HepG2 (cell line): ENCODE data around the gene TMEM132D. TPM values are rescaled to one million over a fixed set of nuclear protein-coding genes. Genes with fewer than 3 reads are reported as not detected.

ENCODE experiments used
- ATAC-seq: fragments of 200-7000 bp; cut with Tn5 transposase; 3 replicates; pipeline ENCODE4 v1.9.1; 2020; ENCODE audit warnings: mild to moderate bottlenecking, moderate library complexity
- BruUV-seq: library from RNA; stranded (reverse); fragments of 400-500 nt; replicated peaks from 2 replicates; lab custom pipeline; 2021; lab: Mats Ljungman, UMichigan
- CTCF ChIA-PET: fragments of 300-600 bp; formaldehyde crosslinking; extraction: SDS; loops from one replicate; lab custom pipeline; 2021; ENCODE audit warnings: low total read pairs, inconsistent platforms, low intra/inter-chr PET ratio; lab: Yijun Ruan, JAX
- POLR2A ChIA-PET: fragments of 350-600 bp; sonication (Branson Sonifier 250); formaldehyde crosslinking; loops from one replicate; lab custom pipeline; 2020; ENCODE audit warnings: antibody characterized with exemption, inconsistent platforms; lab: Yijun Ruan, JAX
- DNase-seq: peaks from one replicate; pipeline ENCODE4 v3.0.0-alpha.2; 2015; ENCODE audit warnings: low spot score
- FAIRE-seq: peaks from 3 replicates; lab custom pipeline; 2011; peaks lifted over from hg19 to GRCh38; lab: Jason Lieb, UNC
- H2AFZ ChIP-seq: one replicate; pipeline ENCODE4 v1.6.1; 2011; ENCODE audit warnings: low read length, inconsistent platforms
- H3K27ac ChIP-seq: fragments of 300-600 bp; 3 replicates; pipeline ENCODE4 v1.8.0; 2011; ENCODE audit warnings: mixed run types, mild to moderate bottlenecking, mixed read lengths, low read length, inconsistent platforms; ENCODE audit not compliant: insufficient read depth; ENCODE audit errors: extremely low read length
- H3K27me3 ChIP-seq, 2 experiments: fragments of 200-600 bp in 1 of 2; 2 replicates in 1 of 2; 3 replicates in 1 of 2; pipeline versions ENCODE4 v1.6.0 to v1.8.0; 2011; ENCODE audit warnings: low read length in 2 of 2, mild to moderate bottlenecking in 2 of 2, moderate library complexity in 2 of 2, inconsistent platforms in 1 of 2; ENCODE audit not compliant: insufficient read depth in 2 of 2, control insufficient read depth in 1 of 2
- H3K36me3 ChIP-seq, 2 experiments: fragments of 200-600 bp in 1 of 2; replicated peaks in 1 of 2; 2 replicates in 1 of 2; 3 replicates in 1 of 2; pipeline versions ENCODE4 v1.5.1 to v1.8.0; 2011; ENCODE audit warnings: low read length in 2 of 2, inconsistent platforms in 1 of 2; ENCODE audit not compliant: insufficient read depth in 2 of 2, control insufficient read depth in 1 of 2
- H3K4me1 ChIP-seq: 2 replicates; pipeline ENCODE4 v1.5.1; 2012; ENCODE audit warnings: low read length, inconsistent platforms; ENCODE audit not compliant: insufficient read depth
- H3K4me2 ChIP-seq: 2 replicates; pipeline ENCODE4 v1.6.0; 2011; ENCODE audit warnings: low read depth, low read length, inconsistent platforms
- H3K4me3 ChIP-seq, 3 experiments: fragments of 200-600 bp in 1 of 3; sonication (generic), shearing (Covaris generic) in 1 of 3; replicated peaks in 1 of 3; 2 replicates each; pipeline ENCODE4 v1.5.1; 2011 to 2016; ENCODE audit warnings: low read length in 3 of 3, inconsistent platforms in 2 of 3, low read depth in 2 of 3, mild to moderate bottlenecking in 2 of 3, control low read depth in 1 of 3, mixed read lengths in 1 of 3; ENCODE audit not compliant: insufficient read depth in 1 of 3
- H3K79me2 ChIP-seq: one replicate; pipeline ENCODE4 v1.6.1; 2011; ENCODE audit warnings: low read length, inconsistent platforms; ENCODE audit not compliant: insufficient read depth
- H3K9ac ChIP-seq: 2 replicates; pipeline ENCODE4 v1.6.0; 2011; ENCODE audit warnings: mild to moderate bottlenecking, low read depth, low read length, inconsistent platforms; ENCODE audit not compliant: insufficient read depth
- H3K9me3 ChIP-seq: 2 replicates; pipeline ENCODE4 v1.5.1; 2012; ENCODE audit warnings: mild to moderate bottlenecking, low read length
- H4K20me1 ChIP-seq: 2 replicates; pipeline ENCODE4 v1.6.0; 2011; ENCODE audit warnings: inconsistent platforms, mild to moderate bottlenecking, low read length, moderate library complexity; ENCODE audit not compliant: insufficient read depth
- SALL1 ChIP-seq: sonication (generic); formaldehyde crosslinking; IDR thresholded peaks from 2 replicates; pipeline ENCODE4 v1.8.0; 2022; ENCODE audit warnings: mild to moderate bottlenecking, missing genetic modification reagents
- SMAD1 ChIP-seq: sonication (generic); formaldehyde crosslinking; IDR thresholded peaks from 2 replicates; pipeline ENCODE4 v1.4.0; 2020; ENCODE audit warnings: missing genetic modification reagents, low read depth, mild to moderate bottlenecking, borderline replicate concordance
- STAT6 ChIP-seq: sonication (generic); formaldehyde crosslinking; IDR thresholded peaks from 2 replicates; pipeline ENCODE4 v1.4.0; 2020; ENCODE audit warnings: missing genetic modification reagents, mild to moderate bottlenecking, borderline replicate concordance
- ZNF326 ChIP-seq: sonication (generic); formaldehyde crosslinking; IDR thresholded peaks from 2 replicates; pipeline ENCODE4 v1.4.0; 2020; ENCODE audit warnings: missing genetic modification reagents, borderline replicate concordance
- ZNF460 ChIP-seq: sonication (generic); formaldehyde crosslinking; IDR thresholded peaks from 2 replicates; pipeline ENCODE4 v1.5.1; 2020; ENCODE audit warnings: missing genetic modification reagents, mild to moderate bottlenecking, borderline replicate concordance
- WGBS: methylation state at CpG from one replicate; pipeline ENCODE4 v1.1.6; 2017; ENCODE audit warnings: low lambda C conversion rate; 5-methylcytosine and 5-hydroxymethylcytosine counted together
- in situ Hi-C: cut with HindIII; loops from 2 replicates; pipeline ENCODE4 v1.10.0; 2017; ENCODE audit warnings: low pct_unique_long_range_greater_than_20kb; ENCODE audit not compliant: extremely low pct_ligation_motif_present
- intact Hi-C: fragments of 100-400 bp; cut with micrococcal nuclease; formaldehyde crosslinking; loops from one replicate; pipeline ENCODE4 v1.10.0; 2022; ENCODE audit not compliant: unreplicated experiment
- polyA plus RNA-seq, 8 experiments: library from polyadenylated mRNA; depleted of rRNA in 3 of 8; stranded (reverse) in 7 of 8; unstranded in 1 of 8; fragments of >200 nt; fragmentation: Illumina TruSeq in 4 of 8; extraction: Trizol in 4 of 8; gene quantifications; 2 replicates each; pipeline versions ENCODE4 v1.2.1 to v1.2.3, GENCODE V29; 2011 to 2016; ENCODE audit warnings: low read depth in 4 of 8, missing spikeins in 1 of 8, mixed read lengths in 1 of 8; ENCODE audit not compliant: insufficient read depth in 1 of 8
- total RNA-seq, 5 experiments: library from RNA; depleted of rRNA; stranded (reverse); fragments of >200 nt; fragmentation: Illumina TruSeq; extraction: Trizol; gene quantifications; 2 replicates each; pipeline ENCODE4 v1.2.3, GENCODE V29; 2016; ENCODE audit warnings: low read depth in 1 of 5
- TF ChIP-seq, protein P1 (sequence below): IDR thresholded peaks from 2 replicates; pipeline ENCODE4 v1.6.1; 2012; ENCODE audit warnings: inconsistent platforms
- TF ChIP-seq, protein P2 (sequence below): sonication (generic); formaldehyde crosslinking; IDR thresholded peaks from 2 replicates; pipeline ENCODE4 v1.4.0; 2020; ENCODE audit warnings: mild to moderate bottlenecking, missing genetic modification reagents

TMEM132D gene
- total and polyA plus RNA-seq, 2 of the 13 experiments (the other 11 are each of a cell fraction or from before 2014, with no cell fraction given): not detected

DNA sequence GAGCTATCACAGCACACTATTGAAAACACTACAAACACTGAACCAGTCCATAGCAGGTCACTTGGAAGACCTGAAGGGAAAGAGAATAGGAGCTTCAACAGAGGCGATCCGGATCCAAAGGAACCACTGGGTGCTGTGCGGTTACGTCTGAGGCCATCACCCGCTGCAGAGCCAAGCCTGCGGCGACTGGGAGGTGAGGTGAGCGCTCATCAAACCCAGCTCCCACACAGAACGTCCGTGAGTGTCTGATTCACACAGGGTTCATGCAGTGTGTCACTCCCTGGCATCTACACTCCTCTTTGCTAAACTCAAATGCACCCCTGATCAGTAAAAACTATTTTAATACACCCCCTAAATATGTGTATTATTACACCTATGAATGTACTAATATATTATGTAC, 64.1 kb downstream of the TMEM132D start (continued):
- TF ChIP-seq STAT6 (CRISPR knock-in tag) (no peak), SALL1 (CRISPR knock-in tag) (no peak), SMAD1 (CRISPR knock-in tag) (no peak)
- TF ChIP-seq, protein P1, sequence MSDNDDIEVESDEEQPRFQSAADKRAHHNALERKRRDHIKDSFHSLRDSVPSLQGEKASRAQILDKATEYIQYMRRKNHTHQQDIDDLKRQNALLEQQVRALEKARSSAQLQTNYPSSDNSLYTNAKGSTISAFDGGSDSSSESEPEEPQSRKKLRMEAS: no peak
- TF ChIP-seq, protein P2, sequence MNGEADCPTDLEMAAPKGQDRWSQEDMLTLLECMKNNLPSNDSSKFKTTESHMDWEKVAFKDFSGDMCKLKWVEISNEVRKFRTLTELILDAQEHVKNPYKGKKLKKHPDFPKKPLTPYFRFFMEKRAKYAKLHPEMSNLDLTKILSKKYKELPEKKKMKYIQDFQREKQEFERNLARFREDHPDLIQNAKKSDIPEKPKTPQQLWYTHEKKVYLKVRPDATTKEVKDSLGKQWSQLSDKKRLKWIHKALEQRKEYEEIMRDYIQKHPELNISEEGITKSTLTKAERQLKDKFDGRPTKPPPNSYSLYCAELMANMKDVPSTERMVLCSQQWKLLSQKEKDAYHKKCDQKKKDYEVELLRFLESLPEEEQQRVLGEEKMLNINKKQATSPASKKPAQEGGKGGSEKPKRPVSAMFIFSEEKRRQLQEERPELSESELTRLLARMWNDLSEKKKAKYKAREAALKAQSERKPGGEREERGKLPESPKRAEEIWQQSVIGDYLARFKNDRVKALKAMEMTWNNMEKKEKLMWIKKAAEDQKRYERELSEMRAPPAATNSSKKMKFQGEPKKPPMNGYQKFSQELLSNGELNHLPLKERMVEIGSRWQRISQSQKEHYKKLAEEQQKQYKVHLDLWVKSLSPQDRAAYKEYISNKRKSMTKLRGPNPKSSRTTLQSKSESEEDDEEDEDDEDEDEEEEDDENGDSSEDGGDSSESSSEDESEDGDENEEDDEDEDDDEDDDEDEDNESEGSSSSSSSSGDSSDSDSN (CRISPR knock-in tag): no peak

DNA sequence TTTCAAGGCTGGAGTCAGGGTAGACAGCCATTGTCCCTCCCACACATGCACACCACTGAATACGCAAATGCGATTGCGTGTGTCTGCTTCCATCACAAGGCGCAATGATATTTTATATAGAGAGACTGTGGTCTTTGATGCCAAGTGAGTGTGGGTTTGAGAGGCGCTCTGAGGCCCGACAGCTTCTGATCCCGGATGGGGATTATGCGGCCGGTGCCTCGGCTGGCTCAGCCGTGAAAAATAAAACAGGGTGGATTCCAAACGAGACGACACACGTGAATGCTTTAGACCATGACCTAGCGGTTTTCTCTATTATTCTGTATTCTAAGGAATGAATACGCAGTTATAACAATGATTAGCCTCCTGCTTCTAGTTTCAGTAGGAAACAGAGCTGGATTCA, 72.5 kb downstream of the TMEM132D start:
- TF ChIP-seq ZNF460 (CRISPR knock-in tag): no peak
- TF ChIP-seq ZNF326 (CRISPR knock-in tag): no peak
- POLR2A ChIA-PET: no interaction called here
- no peaks in the 10 kb centered on the region for H3K9me3 ChIP-seq
- H4K20me1 ChIP-seq: no peaks in the 10 kb centered on the region
- H3K79me2 ChIP-seq: no peaks in the 10 kb centered on the region
- WGBS: 37% methylated on average over 13 of the region's 16 CpGs
- CTCF ChIA-PET: no interaction called here
- in situ Hi-C loops (no loop called here), intact Hi-C loops (no loop called here)
- no peaks in the 10 kb centered on the region for H3K36me3 ChIP-seq
- ATAC-seq (no peak), FAIRE-seq (no peak), DNase-seq (no peak)
- no peak overlapping the region for H3K4me3 ChIP-seq
- no peak overlapping the region for H2AFZ ChIP-seq
- peaks cover 0 to 9% of the 10 kb centered on the region in 2 experiments; a peak in 2 of 5 replicates for H3K27me3 ChIP-seq
- H3K4me2 ChIP-seq: no peak overlapping the region
- no peak overlapping the region for H3K9ac ChIP-seq
- H3K27ac ChIP-seq: no peak overlapping the region
- H3K4me1 ChIP-seq: no peaks in the 10 kb centered on the region
- no TSS peak for BruUV-seq
